ENCODE data around the gene USP2.

USP2 gene

DNA sequence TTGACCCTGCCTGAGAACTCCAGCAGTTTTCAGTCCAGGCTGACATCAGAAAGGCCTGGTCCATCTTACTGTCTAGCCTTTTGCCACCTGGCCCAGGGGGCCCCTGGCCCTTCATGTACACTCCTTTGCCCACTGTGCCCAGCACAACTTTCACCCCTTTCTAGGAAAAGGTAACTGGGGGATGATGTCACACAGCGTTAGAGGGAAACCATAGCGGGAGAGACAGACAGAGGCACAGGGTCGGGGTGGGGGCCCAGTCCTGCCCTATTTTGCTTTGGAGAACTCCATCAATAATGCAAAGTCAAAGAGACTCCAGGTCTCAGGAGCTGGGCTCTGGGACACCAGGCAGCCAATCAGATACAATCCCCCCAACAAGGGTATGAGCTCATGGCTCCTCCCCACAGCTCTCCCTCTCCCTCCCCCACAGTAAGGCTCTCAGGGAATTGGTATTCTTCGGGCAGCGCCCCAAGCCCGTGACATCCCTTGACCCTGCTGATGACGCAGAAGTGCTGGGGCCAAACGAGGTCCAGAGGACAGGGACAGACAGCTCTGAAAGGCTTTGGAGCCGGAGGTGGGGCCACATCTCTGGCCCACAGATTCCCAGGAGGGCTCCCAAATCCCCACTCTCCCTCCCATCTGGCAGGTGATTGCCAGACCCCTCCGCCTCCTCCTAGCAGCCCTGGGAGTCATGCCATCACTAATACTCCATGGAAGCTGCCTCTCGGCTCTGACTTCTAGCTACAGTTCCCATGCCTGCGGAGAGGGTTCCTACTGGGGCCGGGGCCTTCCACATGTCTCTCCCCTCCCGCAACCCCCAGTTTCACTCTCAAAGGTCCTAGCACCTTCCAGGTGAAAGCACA is 5.9 kb downstream of the USP2 start:
- no peak for DNase-seq

- no peak for DNase-seq
These were observed 6.7 kb downstream of the USP2 start for GRCh38 chr11:119374632-119375336.

GRCh38 chr11:119373921-119374631 is 7.4 kb downstream of the USP2 start:
- DNase-seq: peak; percentile 64 to 85

DNA sequence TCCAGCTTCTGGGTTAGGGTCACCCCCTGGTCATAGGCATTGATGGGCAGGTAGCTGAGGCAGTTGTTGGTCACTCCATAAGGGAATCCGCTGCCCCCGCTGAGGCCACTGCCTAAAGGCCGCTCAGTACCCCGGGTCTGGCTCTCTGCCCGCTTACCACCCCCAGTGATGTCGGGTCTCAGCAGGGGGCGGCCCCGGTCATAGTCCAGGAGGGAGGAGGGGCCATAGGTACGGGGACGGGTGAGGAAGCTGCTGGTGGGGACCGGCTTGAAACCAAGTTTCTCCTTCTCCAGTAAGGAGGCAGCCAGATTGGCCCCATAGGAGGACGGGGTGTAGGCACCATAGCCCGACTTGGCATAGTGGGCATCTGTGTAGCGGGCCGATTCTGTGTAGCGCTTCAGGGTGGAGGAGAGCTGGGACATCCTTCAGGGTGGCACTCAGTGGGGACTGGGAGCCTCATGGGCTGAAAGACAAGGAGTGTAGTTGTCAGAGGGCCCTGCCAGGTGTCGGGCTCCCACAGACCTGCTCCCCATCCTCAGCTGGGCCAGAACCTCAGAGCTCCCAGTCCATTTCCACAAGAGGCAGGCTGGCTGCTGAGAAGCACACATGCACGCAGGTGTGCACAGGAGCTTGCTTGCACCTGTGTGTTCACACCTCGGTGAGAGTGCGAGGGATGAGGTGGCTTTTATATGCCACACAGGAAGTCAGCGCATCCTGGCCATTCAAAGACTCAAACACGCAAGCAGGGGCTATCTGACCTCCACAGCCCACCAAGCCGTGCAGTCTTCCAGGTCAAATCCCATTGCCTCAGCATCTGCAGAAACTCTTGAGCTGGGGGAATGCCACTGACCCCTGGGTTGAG is 8.2 kb downstream of the USP2 start:
- DNase-seq: no peak

- no peak for DNase-seq
These were observed 9.0 kb downstream of the USP2 start for GRCh38 chr11:119372260-119373058.

DNA sequence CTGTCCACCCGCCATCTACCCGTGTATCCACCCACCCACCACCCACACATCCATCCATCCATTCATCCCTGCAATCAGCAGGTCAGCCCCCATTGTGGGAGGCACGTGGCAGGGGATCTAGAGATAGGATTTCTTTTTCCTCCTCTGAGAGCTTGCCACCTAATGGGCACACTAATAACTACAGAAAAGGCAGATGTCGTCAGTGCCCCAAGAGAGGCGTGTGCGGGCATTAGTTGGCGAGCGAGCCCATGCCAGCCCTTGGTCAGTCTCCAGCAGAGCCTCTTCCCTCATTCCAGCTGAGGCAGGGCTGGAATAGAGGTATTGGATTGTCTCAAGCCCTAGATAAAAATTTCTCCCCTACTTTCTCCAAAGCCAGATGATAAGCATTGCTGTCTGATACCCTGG is 9.7 kb downstream of the USP2 start:
- DNase-seq: peak in 1 of 2 donors; percentile 34

GRCh38 chr11:119371067-119371601 is 10.4 kb downstream of the USP2 start:
- no peak for DNase-seq

- DNase-seq: no peak
These were observed 10.9 kb downstream of the USP2 start for GRCh38 chr11:119370486-119371046.

GRCh38 chr11:119369132-119369925 is 12.2 kb downstream of the USP2 start:
- no peak for DNase-seq

GRCh38 chr11:119368121-119369034 is 13.1 kb downstream of the USP2 start:
- no peak for DNase-seq

DNA sequence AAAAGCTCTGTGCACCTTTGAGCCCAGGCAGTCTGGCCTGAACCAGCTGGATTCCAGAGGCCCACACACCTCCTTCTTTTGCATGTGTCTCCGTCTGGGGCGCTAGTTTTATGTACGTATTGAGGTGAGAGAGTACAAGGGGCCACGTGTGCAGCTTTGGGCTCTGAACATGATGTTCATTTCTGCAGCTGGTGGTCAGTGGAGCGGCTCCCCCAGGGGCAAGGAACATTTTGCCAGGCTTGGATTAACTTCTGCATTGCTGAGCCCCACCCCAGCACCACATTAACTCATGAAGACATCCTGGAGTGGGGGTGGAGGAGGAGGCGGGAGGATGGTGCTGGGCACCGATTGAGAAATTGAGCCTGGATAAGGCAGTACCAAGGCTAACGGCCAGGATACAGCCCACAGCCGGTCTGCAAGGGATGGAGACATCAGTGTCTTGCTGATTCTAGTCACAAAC is 13.8 kb downstream of the USP2 start:
- DNase-seq: peak; percentile 40 to 68

DNA sequence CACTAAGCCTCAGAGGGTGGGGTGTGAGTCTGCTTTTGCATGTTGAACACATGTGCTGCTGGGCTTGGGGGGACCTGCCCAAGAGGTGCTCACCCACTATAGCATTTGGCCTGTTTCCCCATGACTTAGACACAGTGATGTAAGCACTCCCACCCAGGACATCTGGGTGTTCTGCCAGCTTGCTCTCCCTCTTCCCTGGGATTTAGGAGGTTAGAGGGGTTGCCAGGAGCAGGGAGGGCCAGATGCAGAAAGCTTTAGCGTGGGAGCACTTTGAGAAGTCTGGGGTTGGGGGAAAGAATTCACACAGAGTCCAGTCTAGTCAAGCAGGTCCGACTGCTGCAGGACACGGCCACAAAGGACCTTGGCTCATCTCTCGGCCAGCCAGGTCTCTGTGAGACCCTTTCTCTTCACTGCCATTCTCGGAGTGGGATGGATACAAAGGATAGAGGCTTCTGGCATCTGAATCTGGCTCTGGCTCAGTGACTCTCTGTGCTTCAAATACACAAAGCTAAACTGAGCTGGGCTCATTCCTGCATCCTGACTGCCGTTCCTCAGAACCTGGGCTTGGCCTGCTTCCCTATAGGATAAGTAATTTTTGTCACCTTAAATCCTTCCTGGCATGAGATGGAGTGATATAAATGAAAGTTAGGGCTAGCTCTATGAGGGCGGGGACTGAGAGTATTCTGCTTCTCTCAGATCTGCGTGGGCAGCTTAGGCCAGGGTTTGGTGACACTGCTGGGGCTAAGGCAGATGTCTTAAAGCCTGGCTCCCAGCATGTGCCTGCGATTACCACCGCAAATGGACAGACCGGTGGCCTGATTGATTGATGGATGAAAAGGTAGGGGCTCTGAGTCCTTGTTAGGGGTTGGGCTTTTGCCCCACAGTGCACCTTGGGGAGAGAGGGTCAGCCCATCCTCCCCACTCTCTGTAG is 14.5 kb downstream of the USP2 start:
- no peak for DNase-seq

GRCh38 chr11:119365071-119365591 is 16.4 kb downstream of the USP2 start:
- peak in 1 of 2 donors; percentile 43 for DNase-seq

GRCh38 chr11:119363851-119364590 is 17.5 kb downstream of the USP2 start:
- DNase-seq: peak; percentile 59 to 68

- no peak for DNase-seq
These were observed 18.2 kb downstream of the USP2 start for GRCh38 chr11:119363081-119363850.

DNA sequence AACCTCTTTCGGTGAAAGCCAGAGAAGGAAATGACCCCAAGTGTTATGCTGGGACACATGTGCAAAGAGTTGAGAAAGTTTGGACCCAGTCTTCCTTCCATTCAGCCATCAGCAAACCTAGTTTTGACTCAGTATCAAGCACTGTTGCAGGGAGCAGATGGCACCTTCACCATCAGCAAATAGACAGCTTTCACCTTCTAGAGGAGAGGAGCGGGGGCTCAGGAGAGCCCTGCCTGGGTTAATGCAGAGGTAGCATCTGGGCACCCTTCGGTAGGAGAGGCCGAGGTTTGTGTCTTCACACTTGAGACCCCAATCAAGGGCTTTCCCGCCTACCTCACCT is 18.8 kb downstream of the USP2 start:
- DNase-seq: no peak
